GM10248 (cell line): Measurements from ENCODE around the gene CLNK.
"Not testable (repeated sequence)": the region's sequence is repeated elsewhere in the genome, so short reads cannot be mapped to it uniquely, and the experiment has no call there.

Experiments
- CTCF ChIA-PET: fragments of 300-600 bp; sonication (Branson Sonifier 250); formaldehyde crosslinking; extraction: SDS; loops from one replicate; lab custom pipeline; 2021; ENCODE audit warnings: antibody characterized with exemption; lab: Yijun Ruan, JAX
- POLR2A ChIA-PET: fragments of 350-650 bp; sonication (Branson Sonifier 250); formaldehyde crosslinking; extraction: SDS; loops from one replicate; lab custom pipeline; 2020; ENCODE audit warnings: antibody characterized with exemption; lab: Yijun Ruan, JAX
- DNase-seq: peaks from one replicate; pipeline ENCODE4 v3.0.0; 2012; ENCODE audit errors: extremely low spot score
- TF ChIP-seq, protein P1 (sequence below): IDR thresholded peaks from 2 replicates; pipeline ENCODE4 v1.5.1; 2012; ENCODE audit warnings: mild to moderate bottlenecking, low read depth; ENCODE audit errors: extremely low read depth, missing control alignments, control extremely low read depth

The CLNK gene

DNA sequence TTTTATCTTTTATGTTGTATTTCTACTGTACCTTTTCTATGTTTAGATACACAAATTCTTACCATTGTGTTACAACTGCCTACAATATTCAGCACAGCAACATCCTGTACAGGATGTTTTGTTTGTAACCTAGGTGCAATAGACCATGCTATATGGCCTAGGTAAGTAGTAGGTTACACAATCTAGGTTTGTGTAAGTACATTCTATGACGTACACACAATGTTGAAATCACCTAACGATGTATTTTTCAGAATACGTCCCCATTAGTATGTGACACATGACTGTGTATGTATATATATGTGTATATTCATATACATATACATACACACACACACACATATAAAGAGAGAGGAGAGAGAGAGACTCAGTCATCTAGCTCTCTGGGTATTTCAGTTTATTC lies 103.5 kb downstream of the CLNK start:
- CTCF ChIA-PET = interaction anchor here (0.6 to 2.2 kb wide), 21 partner anchors 8 to 1185 kb away, joined by 3 to 9 read pairs (median 3); partner anchors contain the start of gene HS3ST1
- POLR2A ChIA-PET = no interaction called here
- no peak for DNase-seq
- TF ChIP-seq, protein P1, sequence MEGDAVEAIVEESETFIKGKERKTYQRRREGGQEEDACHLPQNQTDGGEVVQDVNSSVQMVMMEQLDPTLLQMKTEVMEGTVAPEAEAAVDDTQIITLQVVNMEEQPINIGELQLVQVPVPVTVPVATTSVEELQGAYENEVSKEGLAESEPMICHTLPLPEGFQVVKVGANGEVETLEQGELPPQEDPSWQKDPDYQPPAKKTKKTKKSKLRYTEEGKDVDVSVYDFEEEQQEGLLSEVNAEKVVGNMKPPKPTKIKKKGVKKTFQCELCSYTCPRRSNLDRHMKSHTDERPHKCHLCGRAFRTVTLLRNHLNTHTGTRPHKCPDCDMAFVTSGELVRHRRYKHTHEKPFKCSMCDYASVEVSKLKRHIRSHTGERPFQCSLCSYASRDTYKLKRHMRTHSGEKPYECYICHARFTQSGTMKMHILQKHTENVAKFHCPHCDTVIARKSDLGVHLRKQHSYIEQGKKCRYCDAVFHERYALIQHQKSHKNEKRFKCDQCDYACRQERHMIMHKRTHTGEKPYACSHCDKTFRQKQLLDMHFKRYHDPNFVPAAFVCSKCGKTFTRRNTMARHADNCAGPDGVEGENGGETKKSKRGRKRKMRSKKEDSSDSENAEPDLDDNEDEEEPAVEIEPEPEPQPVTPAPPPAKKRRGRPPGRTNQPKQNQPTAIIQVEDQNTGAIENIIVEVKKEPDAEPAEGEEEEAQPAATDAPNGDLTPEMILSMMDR = no peak

DNA sequence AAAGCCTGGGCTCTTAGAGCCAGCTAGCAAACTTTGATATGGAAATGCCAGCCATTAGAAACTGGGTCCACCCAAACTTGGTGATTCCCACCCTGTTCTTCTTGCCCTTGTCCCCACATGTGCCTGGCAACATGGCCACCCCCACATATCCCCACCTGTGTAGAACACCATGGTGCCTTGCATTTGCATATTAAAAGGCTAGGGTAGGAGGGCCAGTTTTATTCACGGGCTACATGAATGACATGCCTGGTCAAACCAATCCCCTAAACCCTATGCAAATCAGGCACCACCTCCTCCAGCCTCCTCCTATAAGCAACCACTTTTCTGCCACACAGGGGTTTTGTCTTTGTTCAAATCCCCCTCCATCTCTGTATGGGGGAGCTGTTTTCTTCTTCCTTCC lies 104.9 kb downstream of the CLNK start:
- TF ChIP-seq, protein P1 = no peak
- CTCF ChIA-PET = no interaction called here
- DNase-seq = no peak
- POLR2A ChIA-PET = no interaction called here

DNA sequence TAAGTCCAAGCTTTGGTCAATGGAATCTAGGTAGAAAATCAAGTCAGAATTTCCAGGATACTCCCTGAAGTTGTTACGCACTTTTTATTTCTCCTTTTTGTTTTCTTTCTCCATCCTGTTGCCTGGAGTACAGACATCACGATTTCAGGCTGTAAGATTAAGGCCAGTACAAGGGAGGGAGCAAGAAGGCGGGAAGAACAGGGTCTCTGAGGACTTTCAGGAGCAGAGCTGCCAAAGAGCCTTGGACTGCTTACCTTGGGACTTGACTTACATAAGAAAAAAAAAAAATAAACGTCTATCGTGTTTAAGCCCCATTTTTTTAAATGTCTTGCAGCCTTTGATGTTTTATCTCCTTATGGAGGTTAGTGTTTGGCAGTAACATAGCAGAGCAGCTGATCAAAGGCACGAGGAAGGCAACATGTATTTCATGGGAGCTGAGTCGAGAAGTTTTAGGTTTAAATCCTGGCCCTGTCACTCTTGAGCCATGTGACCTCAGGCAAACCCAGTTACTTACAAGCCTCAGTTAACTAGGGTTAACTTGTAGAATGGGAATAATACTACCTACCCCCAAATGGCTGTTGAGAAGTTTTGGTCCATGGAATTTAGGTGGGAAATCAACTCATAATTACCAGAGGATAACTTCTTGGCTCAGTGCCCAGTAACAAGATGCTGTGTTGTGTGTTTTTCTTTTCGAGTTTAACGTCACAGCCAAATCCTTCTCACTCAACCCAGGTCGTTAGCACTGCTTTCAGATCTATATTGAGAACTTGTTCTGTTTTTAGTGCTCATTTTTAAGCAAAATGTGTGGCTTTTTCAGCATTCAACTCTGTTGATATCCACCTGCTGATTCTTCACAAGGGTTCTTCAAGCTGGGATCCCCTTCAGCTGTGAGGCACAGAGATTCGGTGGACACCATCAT lies 106.8 kb downstream of the CLNK start:
- ChIA-PET CTCF (interaction anchor here (1.0 to 2.3 kb wide), 5 partner anchors 22 to 846 kb away, joined by 3 to 7 read pairs (median 4); no protein-coding TSS in a partner anchor), POLR2A (no interaction called here)
- no peak for DNase-seq
- TF ChIP-seq, protein P1 = no peak

DNA sequence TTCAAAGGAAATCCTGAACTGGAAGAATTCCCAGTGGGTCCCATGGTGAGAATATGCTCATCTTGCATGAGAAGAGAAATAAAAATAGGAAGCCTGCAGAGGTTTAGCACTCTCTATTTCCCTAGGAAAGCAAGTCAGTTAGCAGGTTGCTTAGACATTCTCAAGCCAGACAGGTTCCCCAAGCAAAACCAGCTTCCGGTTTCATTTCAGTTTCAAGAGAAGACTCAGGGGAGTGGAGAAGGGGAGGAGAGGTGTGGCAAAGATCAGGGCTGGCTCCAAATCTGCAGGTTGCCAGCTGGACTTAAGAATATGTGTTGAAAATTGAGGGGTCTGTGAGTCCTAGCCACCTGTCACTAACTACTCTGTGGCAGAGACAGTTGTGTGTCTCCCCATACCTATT lies 107.5 kb downstream of the CLNK start:
- ChIA-PET POLR2A (no interaction called here), CTCF (interaction anchor here (1.0 to 2.3 kb wide), 5 partner anchors 22 to 847 kb away, joined by 3 to 7 read pairs (median 4); no protein-coding TSS in a partner anchor)
- TF ChIP-seq, protein P1 = no peak
- no peak for DNase-seq

DNA sequence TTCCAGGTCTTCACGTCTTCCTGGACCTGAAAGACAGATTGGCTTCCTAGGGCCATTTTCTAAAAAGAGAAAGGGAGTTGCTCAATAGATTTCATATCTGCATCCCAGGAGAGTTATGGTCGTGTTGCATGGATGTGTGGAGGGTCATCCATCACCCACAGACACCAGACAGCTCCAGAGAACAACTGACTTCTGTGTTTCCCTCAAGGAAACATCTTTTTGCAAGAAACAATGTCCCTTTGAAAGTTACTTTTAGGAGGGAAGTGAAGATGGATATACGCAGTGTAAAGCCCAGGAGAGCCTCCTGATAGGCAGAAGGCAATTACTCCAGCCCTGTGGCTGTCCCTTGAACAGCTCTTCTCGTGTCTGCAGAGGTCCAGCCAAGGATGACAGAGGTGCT lies 108.3 kb downstream of the CLNK start:
- ChIA-PET POLR2A (no interaction called here), CTCF (interaction anchor here (1.2 to 2.3 kb wide), 2 partner anchors 21 to 848 kb away, joined by 7 read pairs; no protein-coding TSS in a partner anchor)
- no peak for DNase-seq
- TF ChIP-seq, protein P1 = no peak

DNA sequence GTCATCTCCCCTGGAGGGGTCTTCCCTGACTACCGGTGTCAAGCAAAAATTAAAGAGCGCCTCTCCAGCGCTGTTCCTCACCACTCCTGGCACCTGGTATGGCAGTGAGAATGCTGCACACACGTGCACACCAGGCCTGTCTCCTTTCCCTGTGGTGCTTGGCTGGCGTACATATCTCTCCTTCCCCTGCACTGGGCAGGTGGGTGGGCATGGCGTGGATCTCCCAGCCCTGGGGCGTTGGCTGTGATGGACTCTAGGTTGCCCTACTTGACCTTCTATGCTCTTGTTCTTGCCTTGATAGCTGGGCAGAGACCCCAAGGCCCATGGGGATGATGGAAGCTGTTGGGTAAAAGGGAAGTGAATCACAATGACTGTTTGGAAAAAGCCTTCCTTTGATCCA lies 109.2 kb downstream of the CLNK start:
- POLR2A ChIA-PET = no interaction called here
- TF ChIP-seq, protein P1 = no peak
- no peak for DNase-seq
- CTCF ChIA-PET = no interaction called here

DNA sequence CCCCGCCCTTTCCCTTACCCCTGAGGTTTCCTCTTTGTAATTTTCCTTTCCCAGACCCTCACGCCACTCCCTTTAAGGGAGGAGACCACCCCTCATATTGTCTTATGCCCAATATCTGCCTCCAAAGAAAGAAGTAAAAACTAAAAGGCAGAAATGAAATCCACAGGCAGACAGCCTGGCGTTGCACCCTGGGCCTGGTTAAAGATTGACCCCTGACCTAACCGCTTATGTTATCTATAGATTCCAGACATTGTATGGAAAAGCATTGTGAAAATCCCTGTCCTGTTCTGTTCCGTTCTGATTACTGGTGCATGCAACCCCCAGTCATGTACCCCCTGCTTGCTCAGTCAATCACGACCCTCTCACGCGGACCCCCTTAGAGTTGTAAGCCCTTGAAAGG lies 110.0 kb downstream of the CLNK start:
- DNase-seq, POLR2A ChIA-PET, CTCF ChIA-PET: not testable (repeated sequence)
